ENCODE data around the gene SLC22A7. TPM values are rescaled to one million over a fixed set of nuclear protein-coding genes. Genes with fewer than 3 reads are reported as not detected.

Gene SLC22A7
- total and polyA plus RNA-seq, 2 donors (not counting 1 experiment from before 2014, with no cell fraction given), result not detected

DNA sequence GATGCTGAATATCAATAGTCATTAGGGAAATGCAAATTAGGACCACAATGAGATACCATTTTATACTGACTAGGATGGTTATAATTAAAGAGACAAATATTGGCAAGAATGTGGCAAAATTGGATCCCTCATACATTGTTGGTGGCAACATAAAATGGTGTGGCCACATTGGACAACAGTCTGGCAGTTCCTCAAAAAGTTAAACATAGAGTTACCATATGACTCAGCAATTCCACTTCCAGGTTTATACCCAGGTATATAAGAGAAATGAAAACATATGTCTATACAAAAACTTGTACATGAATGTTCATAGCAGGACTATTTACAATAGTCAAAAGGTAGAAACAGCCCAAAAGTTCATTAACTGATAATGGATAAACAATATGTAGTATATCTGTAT lies 12.6 kb downstream of the SLC22A7 start:
- DNase-seq (no peak), ATAC-seq (ENCODE audit: low read depth) (no peak)
- ChIA-PET CTCF (no interaction called here), POLR2A (no interaction called here)
- Histone ChIP-seq H3K79me2 (ENCODE audit: control insufficient read depth, insufficient read depth, low read length) (peaks cover 9% of the 10 kb centered on the region), H3K27ac (ENCODE audit: low read length in 2 of 2) (no peak overlapping the region), H3K4me1 (ENCODE audit: control insufficient read depth in 2 of 2, insufficient read depth in 2 of 2, low read length in 2 of 2) (peaks cover 46 to 51% of the 10 kb centered on the region in 2 donors), H3K36me3 (replicated peaks in 1 of 2; ENCODE audit: control extremely low read depth in 1 of 2, control insufficient read depth in 1 of 2, extremely low read depth in 1 of 2, insufficient read depth in 2 of 2, low read length in 1 of 2) (peaks cover 2% of the 10 kb centered on the region in 2 experiments), H3K9ac (ENCODE audit: low read length) (no peak overlapping the region), H3K9me3 (ENCODE audit: control extremely low read depth in 1 of 3, control insufficient read depth in 2 of 3, insufficient read depth in 1 of 3, low read length in 2 of 3) (peaks cover 0 to 7% (median 0%) of the 10 kb centered on the region in 3 donors), H4K20me1 (ENCODE audit: control insufficient read depth, insufficient read depth, low read length, poor library complexity, severe bottlenecking) (peaks cover 8% of the 10 kb centered on the region), H3K4me3 (ENCODE audit: control extremely low read depth in 1 of 5, extremely low read depth in 1 of 5, insufficient read depth in 1 of 5, low read depth in 2 of 5, low read length in 4 of 5) (no peak overlapping the region), H3K4me2 (replicated peaks; ENCODE audit: low read depth, low read length, poor library complexity, severe bottlenecking) (no peak overlapping the region), H3K27me3 (replicated peaks in 1 of 4; ENCODE audit: control extremely low read depth in 1 of 4, control insufficient read depth in 3 of 4, insufficient read depth in 4 of 4, low read length in 3 of 4) (no peaks in the 10 kb centered on the region), H2AFZ (ENCODE audit: insufficient read depth, low read depth, low read length, poor library complexity, severe bottlenecking) (no peak overlapping the region)
- TF ChIP-seq, protein P1, sequence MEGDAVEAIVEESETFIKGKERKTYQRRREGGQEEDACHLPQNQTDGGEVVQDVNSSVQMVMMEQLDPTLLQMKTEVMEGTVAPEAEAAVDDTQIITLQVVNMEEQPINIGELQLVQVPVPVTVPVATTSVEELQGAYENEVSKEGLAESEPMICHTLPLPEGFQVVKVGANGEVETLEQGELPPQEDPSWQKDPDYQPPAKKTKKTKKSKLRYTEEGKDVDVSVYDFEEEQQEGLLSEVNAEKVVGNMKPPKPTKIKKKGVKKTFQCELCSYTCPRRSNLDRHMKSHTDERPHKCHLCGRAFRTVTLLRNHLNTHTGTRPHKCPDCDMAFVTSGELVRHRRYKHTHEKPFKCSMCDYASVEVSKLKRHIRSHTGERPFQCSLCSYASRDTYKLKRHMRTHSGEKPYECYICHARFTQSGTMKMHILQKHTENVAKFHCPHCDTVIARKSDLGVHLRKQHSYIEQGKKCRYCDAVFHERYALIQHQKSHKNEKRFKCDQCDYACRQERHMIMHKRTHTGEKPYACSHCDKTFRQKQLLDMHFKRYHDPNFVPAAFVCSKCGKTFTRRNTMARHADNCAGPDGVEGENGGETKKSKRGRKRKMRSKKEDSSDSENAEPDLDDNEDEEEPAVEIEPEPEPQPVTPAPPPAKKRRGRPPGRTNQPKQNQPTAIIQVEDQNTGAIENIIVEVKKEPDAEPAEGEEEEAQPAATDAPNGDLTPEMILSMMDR (IDR thresholded peaks at IDR 0.05), result no peak
- no peak for TF ChIP-seq EZH2 (IDR thresholded peaks at IDR 0.05; ENCODE audit: borderline replicate concordance, insufficient read depth, low read depth, low read length, poor library complexity, severe bottlenecking)
- H3K4me1 Mint-ChIP-seq, result peaks cover 62% of the 10 kb centered on the region
- H3K27ac Mint-ChIP-seq, result no peak overlapping the region
- intact Hi-C loops (cut with micrococcal nuclease), result loop anchor here (5.0 kb wide), 1 partner anchor 57 kb away; the partner anchor contains the start of gene ZNF318
- peaks cover 2% of the 10 kb centered on the region for H3K9me3 Mint-ChIP-seq (ENCODE audit: insufficient read depth)
- no peaks in the 10 kb centered on the region for H3K27me3 Mint-ChIP-seq
- peak overlapping the region; percentile 23 for H3K4me3 Mint-ChIP-seq

DNA sequence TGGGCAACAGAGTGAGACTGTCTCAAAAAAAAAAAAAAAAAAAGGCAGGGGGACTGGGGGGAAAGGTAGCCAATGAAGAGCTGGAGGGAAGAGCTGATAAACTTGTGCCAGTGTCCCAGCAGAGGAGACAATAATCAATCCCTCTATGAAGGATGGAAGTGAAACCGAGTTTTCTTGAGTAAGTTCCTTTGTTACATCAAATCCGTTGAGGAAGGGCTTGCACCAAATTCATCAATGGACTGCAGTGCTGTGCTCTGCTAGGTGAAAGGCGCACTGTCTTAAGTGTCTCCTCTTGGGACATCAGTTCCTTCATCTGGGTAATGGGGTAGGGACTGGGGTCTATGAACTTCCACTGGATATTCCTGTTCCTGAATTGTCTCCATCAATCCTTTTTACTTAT lies 13.6 kb downstream of the SLC22A7 start:
- intact Hi-C loops (cut with micrococcal nuclease), result loop anchor here (1.0 to 5.0 kb wide), 3 partner anchors 11 to 71 kb away; partner anchors contain the start of gene ZNF318
- Mint-ChIP-seq H3K9me3 (ENCODE audit: insufficient read depth) (peaks cover 2% of the 10 kb centered on the region), H3K4me3 (no peak overlapping the region), H3K27ac (peak overlapping the region; percentile 50), H3K4me1 (peaks cover 72% of the 10 kb centered on the region), H3K27me3 (no peaks in the 10 kb centered on the region)
- no peaks in the 10 kb centered on the region for H3K27me3 ChIP-seq (replicated peaks in 1 of 4; ENCODE audit: control extremely low read depth in 1 of 4, control insufficient read depth in 3 of 4, insufficient read depth in 4 of 4, low read length in 3 of 4)
- H3K27ac ChIP-seq (ENCODE audit: low read length in 2 of 2), result no peak overlapping the region
- no peak overlapping the region for H3K4me3 ChIP-seq (ENCODE audit: control extremely low read depth in 1 of 5, extremely low read depth in 1 of 5, insufficient read depth in 1 of 5, low read depth in 2 of 5, low read length in 4 of 5)
- no peak for DNase-seq
- H3K9ac ChIP-seq (ENCODE audit: low read length), result no peak overlapping the region
- ChIA-PET CTCF (interaction anchor here (1.4 kb wide), 1 partner anchor 72 kb away, joined by 3 read pairs; no protein-coding TSS in a partner anchor), POLR2A (interaction anchor here (0.7 to 1.2 kb wide), 3 partner anchors 53 to 215 kb away, joined by 3 to 4 read pairs (median 3); no protein-coding TSS in a partner anchor)
- H3K4me1 ChIP-seq (ENCODE audit: control insufficient read depth in 2 of 2, insufficient read depth in 2 of 2, low read length in 2 of 2), result peaks cover 57 to 61% of the 10 kb centered on the region in 2 donors
- no peak for ATAC-seq (ENCODE audit: low read depth)
- no CpG with 5 or more reads among the region's 3 CpGs for WGBS (ENCODE audit: insufficient coverage)
- peaks cover 9% of the 10 kb centered on the region for H3K79me2 ChIP-seq (ENCODE audit: control insufficient read depth, insufficient read depth, low read length)
- peaks cover 0 to 7% (median 0%) of the 10 kb centered on the region in 3 donors for H3K9me3 ChIP-seq (ENCODE audit: control extremely low read depth in 1 of 3, control insufficient read depth in 2 of 3, insufficient read depth in 1 of 3, low read length in 2 of 3)
- peaks cover 8% of the 10 kb centered on the region for H4K20me1 ChIP-seq (ENCODE audit: control insufficient read depth, insufficient read depth, low read length, poor library complexity, severe bottlenecking)
- H2AFZ ChIP-seq (ENCODE audit: insufficient read depth, low read depth, low read length, poor library complexity, severe bottlenecking), result no peak overlapping the region
- H3K4me2 ChIP-seq (replicated peaks; ENCODE audit: low read depth, low read length, poor library complexity, severe bottlenecking), result no peak overlapping the region
- peaks cover 0 to 2% of the 10 kb centered on the region in 2 experiments for H3K36me3 ChIP-seq (replicated peaks in 1 of 2; ENCODE audit: control extremely low read depth in 1 of 2, control insufficient read depth in 1 of 2, extremely low read depth in 1 of 2, insufficient read depth in 2 of 2, low read length in 1 of 2)
- TF ChIP-seq, protein P1 (IDR thresholded peaks at IDR 0.05), result no peak
- no peak for TF ChIP-seq EZH2 (IDR thresholded peaks at IDR 0.05; ENCODE audit: borderline replicate concordance, insufficient read depth, low read depth, low read length, poor library complexity, severe bottlenecking)

All from B cell (primary cell).